HG02840 (cell line): Measurements from ENCODE around the gene ANXA11.
"Not testable (repeated sequence)": the region's sequence is repeated elsewhere in the genome, so short reads cannot be mapped to it uniquely, and the experiment has no call there.

Experiments
- ATAC-seq: cut with Tn5 transposase; IDR thresholded peaks from one replicate; pipeline ENCODE4 v1.9.1; 2021; ENCODE audit warnings: mild to moderate bottlenecking, moderate library complexity, moderate number of reproducible peaks; ENCODE audit not compliant: unreplicated experiment, low FRiP score

ANXA11 gene

DNA sequence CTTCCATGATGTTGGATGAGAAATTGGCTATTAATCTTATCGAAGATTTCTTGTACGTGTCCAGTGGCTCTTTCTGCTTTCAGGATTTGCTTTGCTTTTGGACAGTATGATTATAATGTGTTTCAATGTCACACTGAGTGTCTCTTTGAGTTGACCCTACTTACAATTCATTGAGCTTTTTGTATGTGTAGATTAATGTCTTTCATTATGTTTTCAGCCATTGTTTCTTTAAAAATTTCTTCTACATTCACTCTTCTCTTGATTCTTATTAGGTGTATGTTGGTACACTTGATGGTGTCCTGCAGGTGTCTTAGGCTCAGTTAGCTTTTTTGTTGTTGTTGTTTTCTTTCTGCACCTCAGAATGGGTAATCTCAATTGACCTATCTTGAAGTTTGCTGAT lies 56.2 kb downstream of the ANXA11 start:
- no peak for ATAC-seq

DNA sequence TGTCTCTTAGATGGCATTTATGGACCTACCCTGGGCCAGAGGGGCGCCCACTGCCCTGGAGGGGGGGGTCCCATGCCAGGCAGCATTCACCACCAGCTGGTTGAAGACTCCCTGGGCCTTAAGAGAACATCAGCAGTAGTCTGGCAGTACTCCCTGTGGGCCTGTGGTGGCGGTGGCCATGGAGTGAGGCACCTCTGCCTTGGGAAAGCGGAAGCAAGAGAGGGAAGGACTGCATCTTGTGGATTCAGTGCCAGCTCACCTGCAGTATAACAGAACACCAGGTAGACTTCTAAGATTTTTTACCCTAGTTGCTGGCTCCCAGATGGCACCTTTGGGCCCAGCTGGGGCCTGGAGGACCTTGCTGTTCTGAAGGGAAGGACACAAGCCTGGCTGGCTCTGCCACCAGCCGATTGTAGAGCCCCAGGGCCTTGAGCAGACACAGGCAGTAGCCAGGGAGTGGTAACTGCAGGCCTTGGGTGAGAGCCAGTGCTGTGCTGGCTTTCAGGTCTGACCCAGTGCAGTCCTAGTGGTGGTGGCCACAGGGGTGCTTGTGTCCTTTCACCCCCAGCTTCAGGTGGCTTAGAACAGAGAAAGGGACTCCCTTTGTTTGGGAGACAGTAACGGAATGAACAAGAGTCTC lies 57.1 kb downstream of the ANXA11 start:
- ATAC-seq, result no peak

DNA sequence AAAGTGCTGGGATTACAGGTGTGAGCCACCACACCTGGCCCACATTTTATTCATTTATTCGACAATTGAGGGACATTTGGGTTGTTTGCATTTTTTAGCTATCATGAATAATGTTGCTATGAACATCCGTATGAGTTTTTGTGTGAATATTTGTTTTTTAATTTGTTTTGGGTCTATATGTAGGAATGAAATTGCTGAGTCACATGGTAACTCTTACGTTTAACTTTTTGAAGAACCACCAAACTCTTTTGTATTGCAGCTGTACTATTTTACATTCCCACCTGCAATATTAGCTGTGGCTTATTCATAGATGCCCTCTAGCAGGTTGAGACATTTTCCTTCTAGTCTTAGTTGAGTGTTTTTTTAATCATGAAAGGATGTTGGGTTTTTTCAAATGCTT lies 58.4 kb downstream of the ANXA11 start:
- no peak for ATAC-seq

DNA sequence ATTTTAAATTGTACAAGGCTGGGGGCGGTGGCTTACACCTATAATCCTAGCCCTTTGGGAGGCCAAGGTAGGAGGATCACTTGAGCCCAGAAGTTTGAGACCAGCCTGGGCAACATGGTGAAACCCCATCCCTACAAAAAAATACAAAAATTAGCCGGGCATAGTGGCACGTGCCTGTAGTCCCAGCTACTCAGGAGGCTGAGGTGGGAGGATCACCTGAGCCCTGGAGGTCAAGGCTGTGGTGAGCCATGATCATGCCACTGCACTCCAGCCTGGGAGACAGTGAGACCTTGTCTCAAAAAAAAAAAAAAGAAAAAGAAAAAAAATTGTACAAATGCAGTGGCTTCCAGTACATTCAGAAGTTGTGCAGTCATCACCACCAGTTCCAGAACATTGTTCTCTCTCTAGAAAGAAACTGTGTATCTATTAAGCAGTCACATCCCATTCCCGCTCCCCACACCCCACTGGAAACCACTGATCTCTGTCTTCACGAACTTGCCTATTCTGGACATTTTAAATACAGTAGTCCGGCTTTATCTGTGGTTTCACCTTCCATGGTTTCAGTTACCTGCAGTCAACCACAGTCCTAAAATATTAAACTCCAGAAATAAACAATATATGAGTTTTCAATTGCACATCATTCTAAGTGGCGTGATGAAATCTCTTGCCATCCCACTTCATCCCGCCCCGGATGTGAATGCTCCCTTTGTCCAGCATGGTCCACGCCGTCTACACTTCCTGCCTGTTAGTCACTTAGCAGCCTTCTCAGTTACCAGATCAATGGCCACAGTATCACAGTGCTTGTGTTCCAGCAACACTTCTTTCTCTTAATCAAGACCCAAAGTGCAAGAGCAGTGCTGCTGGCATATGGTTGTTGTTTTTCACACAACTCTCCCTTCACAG lies 59.7 kb downstream of the ANXA11 start:
- ATAC-seq, result not testable (repeated sequence)

DNA sequence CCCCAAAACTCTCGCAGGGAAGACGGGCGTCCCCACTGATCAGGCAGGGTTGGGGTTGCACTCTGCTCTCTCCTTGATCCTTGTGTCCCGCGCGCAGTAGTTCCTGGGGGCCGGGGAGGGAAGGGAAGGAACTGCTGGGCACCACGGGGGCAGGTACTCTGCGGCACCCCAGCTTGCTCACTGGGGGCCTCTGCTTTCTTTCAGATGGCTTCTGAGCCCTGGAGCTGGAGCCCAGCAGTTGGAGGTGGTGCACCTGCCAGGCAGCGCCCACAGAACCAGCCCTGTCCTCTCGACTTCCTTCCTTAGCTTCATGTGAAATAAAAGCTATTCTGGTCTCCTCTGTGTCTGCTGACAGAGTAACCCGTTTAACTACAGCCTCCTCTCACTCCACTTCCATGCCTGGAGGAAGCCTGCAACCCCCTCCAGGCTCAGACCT lies 60.6 kb downstream of the ANXA11 start:
- no peak for ATAC-seq

DNA sequence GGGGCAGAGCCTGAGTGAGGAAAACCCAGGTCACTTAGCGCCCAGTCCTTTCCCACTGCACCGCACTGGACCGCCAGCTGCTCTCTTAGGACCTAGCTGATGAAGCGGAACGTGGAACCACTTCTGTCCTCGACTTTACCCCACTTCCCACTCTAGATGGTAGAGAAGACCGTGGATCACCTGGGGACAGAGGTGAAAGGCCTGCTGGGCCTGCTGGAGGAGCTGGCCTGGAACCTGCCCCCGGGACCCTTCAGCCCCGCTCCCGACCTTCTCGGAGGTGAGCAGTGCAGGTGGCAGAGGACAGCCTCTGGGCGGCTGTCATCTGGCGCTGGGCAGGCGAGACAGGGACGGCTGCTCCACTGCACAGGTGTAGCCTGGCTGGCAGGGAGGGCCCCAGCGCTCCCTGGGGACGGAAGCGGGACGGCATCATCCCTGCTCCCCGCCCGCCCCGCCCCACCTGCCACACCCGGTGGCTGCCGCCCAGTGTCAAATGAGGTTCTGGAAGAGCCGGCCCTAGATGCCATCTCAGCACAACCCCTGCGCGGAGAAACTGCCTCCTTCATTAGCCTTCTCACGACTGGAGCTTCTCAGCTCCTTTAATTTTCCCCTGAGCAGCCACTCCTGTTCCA lies 61.2 kb downstream of the ANXA11 start:
- ATAC-seq, result no peak

DNA sequence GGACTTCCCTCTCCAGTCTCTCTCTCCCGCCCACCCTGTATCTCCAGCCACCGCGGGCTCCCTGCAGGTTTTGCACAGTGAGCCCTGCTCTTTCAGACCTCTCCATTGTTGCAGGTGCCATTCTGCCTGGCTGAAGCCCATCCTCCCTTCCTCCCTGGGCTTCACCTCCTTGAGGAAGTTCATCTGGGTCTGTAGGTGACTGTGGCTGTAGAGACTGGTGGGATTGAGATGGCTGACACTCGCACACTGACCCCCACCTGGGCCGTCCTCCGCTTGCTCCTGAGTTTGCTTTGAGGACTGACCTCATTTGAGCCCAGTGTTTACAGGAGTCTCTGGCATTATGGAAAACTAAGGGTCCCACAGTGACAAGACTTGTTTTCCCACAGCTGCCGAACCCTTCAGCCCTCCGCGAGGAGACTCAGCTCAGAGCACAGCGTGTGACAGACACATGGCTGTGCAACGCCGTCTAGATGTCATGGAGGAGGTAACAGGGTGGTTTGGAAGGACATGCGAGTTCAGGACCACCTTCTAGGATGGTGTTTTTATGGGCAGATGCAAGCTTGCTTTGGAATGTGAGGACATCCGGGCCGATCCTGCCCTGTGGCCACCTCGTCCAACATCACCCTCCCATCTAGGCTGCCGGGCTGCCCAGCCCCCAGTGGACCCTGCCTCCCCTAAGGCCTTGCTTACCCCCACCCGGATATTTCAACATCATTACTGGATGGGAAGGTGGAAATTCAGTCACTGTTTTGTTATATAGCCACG lies 63.5 kb downstream of the ANXA11 start:
- ATAC-seq, result no peak

DNA sequence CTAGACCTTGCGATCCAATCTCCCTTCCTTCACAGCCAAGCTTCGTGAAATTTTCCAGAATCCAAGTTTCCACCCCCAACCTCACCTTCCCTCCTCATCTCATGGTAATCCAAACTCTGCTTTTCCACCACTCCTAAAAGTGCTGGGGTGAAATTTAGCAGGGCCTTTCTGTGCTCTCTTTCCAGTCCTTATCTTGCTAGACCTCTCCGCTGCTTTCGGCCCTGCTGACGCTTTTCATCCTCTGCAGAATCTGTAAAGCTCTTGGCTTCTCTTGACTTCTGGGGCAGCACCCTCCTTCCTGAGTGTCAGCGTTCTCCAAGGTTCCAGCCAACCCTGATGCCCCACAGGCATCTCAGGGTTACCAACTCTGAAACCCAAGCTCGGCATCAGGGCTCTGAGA lies 65.1 kb downstream of the ANXA11 start:
- ATAC-seq, result no peak

DNA sequence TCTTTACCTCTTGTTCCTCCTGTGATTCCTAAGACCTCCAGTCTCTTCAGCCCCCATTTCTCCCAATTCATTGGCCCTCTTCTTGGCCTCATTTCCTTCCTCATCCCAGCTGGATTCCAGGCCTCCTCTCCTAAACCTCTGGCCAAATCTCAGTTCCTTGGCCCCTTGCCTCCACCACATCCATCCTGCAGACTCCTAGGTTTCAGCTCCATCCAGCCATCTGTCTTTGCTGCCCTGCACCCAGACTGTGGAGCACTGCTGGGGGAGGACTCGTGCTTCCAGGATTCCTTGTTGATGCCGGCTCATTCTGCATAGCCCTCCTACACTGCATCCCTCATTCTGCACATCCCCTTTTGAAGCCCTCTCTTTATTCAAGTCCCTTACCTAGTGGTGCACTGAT lies 66.1 kb downstream of the ANXA11 start:
- ATAC-seq, result no peak

DNA sequence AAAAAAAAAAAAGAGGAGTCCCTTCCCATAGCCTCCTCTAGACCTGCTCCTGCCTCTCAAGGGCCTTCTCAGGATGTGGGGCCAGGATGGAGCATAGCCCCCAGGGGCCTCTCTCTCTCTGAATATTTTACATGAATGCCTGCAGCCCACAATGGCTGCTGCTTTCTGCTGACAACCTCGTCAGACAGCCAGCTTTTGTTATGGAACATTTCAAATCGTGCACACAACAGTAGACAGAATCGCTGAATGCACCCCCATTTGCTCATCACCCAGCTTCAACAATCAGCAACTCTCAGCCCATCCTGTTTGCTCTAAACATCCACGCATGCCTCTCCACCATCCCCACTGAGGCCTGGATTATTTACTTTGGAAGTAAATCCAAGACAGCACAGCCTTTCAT lies 67.4 kb downstream of the ANXA11 start:
- ATAC-seq, result no peak

DNA sequence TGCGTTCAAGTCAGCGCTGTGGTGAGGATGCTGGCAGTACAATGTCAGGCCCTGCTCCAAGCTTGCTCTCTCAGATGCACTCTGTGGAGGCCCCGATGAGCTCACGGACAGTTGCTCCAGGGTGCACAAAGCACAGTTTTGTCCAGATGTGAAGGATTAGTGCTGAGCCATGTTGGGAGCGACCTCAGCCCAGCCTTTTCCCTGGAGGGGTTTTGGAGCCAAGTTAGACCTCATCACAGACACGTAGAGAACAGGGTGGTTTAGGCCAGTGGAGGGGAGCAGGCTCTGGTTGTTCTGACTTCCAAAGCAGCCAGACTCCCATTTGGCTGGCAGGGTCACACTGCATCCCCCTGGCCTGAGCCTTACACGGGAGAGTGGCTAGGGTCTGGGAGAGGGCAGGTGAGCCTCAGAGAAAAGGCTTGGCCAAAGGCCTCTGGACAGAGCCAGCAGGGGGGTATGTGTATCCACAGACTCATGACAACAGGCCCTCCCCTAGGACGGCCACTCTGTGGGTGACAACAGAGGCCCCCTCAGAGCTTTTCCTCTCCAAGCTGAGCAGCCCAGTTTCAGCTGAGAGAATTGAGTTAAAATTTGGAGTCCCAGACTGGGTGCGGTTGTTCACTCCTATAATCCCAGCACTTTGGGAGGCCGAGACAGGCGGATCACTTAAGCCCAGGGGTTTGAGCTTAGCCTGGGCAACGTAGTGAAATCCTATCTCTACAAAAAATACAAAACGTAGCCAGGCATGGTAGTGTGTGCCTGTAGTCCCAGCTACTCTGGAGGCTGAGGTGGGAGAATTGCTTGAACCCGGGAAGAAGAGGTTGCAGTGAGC lies 68.1 kb downstream of the ANXA11 start:
- no peak for ATAC-seq

DNA sequence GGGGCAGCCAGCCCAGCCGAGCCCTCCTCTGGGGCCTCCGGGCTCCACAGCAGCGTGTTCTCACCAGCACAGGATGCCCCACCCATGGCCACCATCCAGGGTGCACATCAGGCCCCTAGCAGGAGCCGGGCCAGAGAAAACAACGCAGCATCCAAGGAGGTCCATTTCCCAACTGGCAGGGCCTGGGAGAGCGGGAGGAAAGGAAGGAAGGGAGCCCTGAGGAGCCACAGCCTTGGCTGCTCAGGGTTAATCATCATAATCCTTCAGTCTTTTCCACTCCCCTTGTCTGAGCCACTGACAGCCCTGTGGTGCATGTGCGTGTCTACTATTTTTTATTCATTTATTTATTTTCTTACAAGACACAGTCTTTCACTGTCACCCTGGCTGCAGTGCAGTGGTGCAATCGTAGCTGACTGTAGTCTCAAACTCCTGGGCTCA lies 69.2 kb downstream of the ANXA11 start:
- no peak for ATAC-seq

DNA sequence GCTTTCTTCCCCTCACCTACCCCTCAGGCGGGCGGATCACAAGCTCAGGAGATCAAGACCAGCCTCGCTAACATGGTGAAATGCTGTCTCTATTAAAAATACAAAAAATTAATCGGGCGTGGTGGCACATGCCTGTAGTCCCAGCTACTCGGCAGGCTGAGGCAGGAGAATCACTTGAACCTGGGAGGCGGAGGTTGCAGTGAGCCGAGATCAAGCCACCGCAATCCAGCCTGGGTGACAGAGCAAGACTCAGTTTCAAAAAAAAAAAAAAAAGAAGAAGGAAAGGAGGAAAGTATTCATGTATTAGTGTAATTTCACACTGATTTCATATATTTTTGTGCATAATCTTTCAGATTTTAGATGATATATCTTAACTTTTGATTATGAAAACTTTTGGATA lies 71.7 kb downstream of the ANXA11 start:
- not testable (repeated sequence) for ATAC-seq

DNA sequence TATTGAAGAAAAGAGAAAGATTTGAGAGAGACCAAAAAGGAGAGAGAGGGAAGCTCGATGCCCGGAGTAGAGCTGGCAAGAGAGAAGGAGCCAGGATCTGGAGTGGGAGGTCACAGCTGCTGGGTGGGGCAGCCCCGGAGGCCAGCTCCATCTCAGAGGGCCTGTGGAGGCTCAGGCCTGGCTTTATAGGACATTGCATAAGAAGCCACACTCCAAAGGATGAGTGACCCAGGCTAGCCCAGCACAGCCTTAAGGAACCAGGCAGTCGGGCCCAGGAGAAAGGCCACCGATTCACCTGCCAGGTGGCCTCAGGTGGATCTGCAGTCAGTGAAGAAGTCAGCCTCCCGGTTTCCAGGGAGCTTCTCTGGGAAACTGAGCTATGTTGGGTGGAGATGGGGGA lies 72.1 kb downstream of the ANXA11 start:
- no peak for ATAC-seq

DNA sequence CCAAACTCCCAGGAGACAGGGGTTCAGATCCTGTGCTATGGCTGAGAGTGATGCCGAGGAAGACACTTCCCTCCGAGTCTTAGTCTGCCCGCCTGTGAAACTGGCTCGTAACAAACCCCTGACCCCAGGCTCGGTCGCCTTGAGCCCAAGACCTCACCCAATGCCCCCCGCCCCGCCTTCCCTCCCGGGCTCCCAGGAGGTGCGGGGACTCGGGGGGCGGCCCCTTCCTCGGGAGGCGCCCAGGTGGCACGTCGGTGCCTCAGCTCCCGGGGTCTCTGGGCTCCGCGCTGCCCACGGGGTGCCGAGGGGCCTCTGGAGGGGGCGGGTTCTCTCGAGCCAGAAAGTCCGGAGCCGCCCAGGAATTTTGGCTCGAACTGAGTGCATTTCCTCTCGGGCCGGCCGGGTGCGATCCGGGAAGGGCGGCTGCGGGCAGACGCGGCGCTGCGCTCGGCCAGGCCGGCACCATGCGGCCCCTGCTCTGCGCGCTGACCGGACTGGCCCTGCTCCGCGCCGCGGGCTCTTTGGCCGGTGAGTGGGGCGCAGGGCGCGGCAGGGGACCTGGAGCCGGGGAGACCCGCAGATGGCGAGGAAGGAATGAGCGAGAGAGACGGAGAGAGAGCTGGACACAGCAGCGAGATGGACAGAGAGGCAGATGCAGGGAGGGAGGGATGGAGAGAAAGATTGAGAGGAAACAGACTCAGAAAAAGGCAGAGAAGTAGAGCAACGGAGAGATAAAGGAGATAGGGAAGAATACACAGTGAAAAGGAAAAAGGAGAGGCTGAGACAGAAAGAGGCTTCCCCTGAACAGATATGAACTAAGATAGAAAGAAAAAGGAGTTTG lies 72.8 kb downstream of the ANXA11 start, which contains the start of gene PLAC9:
Gene PLAC9, plus strand, starts transcription at position 432 of the 841 bp plus-strand sequence. Its CDS starts 33 bp downstream, at position 465.
- ATAC-seq, result no peak

DNA sequence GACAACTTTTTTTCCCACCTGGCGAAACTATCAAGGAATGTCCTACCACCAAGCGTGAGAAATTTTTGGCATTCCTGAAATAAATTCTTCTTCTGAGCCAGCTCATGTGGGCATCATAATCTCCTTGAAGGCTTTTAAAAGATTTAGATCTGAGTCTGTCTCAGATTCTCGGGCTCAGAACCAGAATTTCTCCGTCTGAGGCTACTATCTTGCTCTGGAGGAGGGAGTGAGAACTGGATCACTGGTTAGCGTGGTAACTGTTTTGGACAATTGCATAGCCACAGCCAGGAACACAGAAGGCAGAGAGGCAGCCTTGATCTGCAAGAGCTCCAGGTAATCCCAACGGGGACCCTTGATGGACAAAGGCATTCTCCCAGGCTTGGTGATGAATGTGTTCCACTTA lies 73.8 kb downstream of the ANXA11 start:
- ATAC-seq, result no peak

DNA sequence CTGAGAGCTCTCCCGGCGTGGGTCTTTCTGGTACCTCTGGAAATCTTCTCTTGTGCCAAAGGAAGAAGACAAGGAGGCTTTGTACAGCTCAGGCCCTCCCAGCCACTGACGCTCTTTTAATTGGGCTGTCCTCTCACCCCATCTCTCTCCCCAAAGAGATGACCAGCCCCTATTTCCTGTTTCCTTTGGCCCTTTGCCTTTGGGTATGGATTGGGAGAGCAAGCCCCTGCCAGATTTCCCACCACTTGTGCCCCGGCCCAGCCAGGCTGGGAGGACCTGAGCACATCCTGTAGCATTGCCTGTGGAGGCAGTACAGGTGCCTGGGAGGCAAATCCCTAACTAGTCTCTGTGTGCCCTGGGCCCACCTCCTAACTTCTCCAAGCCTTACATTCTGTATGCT lies 78.5 kb downstream of the ANXA11 start:
- ATAC-seq, result no peak

DNA sequence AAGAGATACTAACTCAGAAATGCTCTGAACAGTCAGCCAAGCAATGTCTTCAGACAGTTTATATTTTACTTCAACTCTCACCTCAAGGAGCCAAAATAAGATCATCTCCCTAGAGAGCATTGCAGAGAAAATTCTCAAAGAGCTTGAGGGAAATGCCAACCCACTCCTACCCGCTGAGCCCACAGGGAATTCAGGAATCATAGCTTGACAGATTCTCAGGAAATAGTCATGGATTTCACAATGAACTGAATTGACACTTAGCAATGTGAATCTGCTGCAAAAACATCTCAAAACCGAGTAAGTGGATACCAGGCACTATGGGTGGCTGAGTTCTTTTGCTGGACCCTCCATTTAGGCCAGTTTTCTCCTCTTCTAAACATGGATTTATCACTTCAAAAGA lies 82.6 kb downstream of the ANXA11 start:
- ATAC-seq, result no peak
